ENCODE results near the gene SEMA6A.

SEMA6A gene

DNA sequence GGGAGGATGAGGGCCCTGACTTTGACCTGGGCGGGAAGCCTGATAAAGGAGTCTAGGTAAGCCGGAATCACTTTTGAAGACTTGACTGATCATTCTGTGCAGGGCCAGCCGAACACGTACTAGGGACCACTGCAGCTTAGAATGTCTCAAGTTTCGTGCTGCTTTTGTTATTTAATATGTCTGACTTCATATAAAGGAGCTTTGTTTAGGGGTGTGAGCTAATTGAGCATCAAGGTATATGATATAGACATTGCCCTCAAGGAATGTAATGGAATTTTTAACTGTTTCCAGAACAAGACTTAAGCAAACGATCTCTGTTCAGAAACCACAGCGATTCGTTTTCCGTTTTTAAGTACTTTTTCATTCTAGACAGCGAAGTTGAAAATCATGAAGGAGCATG is 173.0 kb downstream of the SEMA6A start:
- TF ChIP-seq, protein P1, sequence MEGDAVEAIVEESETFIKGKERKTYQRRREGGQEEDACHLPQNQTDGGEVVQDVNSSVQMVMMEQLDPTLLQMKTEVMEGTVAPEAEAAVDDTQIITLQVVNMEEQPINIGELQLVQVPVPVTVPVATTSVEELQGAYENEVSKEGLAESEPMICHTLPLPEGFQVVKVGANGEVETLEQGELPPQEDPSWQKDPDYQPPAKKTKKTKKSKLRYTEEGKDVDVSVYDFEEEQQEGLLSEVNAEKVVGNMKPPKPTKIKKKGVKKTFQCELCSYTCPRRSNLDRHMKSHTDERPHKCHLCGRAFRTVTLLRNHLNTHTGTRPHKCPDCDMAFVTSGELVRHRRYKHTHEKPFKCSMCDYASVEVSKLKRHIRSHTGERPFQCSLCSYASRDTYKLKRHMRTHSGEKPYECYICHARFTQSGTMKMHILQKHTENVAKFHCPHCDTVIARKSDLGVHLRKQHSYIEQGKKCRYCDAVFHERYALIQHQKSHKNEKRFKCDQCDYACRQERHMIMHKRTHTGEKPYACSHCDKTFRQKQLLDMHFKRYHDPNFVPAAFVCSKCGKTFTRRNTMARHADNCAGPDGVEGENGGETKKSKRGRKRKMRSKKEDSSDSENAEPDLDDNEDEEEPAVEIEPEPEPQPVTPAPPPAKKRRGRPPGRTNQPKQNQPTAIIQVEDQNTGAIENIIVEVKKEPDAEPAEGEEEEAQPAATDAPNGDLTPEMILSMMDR (IDR thresholded peaks at IDR 0.05; ENCODE audit: low read depth, low read length, missing control alignments) = no peak

DNA sequence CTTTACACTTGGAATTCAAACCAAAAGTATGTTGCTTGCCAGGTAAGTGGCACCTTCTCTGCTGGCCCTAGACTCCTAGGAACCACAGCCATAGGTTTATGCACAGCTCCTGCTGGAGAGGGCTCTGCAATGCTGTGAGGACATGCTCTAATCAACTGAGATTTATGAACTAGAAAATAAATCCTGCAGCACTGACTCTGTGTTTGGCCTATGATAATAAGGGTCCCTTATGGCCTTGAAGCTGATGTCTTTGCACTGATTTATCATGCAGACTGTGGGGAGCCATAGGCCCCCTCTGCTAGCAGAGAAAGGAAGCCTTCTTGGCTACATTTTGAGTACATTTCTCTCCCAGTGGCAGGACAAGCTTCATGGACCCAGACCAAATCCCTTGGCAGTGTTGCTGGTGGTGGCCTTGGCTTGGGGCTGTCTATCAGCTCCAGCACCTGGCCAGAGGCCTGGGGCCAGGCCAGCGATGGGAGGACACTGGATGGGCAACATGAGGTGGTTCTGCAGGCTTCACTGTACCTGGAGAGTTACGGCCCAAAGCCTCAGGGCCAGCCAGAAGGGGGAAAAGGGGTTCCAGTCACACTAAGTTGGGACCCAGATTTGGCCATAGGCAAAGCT is 178.0 kb downstream of the SEMA6A start:
- H3K4me3 ChIP-seq (ENCODE audit: low read depth, low read length) = no peak overlapping the region
- TF ChIP-seq, protein P1 (IDR thresholded peaks at IDR 0.05; ENCODE audit: low read depth, low read length, missing control alignments) = no peak
- in situ Hi-C loops (cut with HindIII; ENCODE audit: low sequenced_read_pairs) = no loop called here
- DNase-seq (ENCODE audit: low read depth) = no peak

More for the DNA sequence above, 173.0 kb downstream of the SEMA6A start:
- no peak for DNase-seq (ENCODE audit: low read depth)
- in situ Hi-C loops (cut with HindIII; ENCODE audit: low sequenced_read_pairs) = no loop called here
- H3K4me3 ChIP-seq (ENCODE audit: low read depth, low read length) = no peak overlapping the region

DNA sequence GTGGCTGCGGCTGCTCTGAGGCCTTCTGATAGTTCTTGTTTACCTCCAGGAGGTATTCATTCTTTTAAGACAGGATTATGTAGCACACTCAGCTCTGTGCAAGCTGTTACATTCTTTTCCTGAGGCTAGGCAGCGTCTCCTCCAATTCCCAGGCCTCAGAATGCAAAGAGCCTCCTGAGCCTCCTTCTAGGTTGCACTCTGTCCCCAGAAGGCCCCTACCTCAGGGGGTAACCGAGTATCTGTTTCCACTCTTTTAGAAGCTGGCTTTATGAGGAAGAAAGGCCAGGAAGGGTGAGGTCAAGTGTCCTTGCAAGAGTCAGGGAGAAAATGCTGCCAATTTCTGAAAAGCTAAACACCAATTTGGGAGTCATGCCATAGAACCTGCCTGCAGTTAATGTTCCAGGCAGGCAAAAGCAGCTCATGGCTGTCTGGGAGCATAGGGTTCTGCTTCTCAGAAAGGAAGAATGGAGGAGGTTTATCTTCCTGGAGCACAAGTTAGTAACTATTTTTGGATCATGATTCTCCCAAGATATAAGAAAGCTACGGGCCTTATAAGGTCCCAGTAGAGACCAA is 178.9 kb downstream of the SEMA6A start:
- in situ Hi-C loops (cut with HindIII; ENCODE audit: low sequenced_read_pairs) = no loop called here
- H3K4me3 ChIP-seq (ENCODE audit: low read depth, low read length) = no peak overlapping the region
- TF ChIP-seq, protein P1 (IDR thresholded peaks at IDR 0.05; ENCODE audit: low read depth, low read length, missing control alignments) = no peak
- DNase-seq (ENCODE audit: low read depth) = no peak

DNA sequence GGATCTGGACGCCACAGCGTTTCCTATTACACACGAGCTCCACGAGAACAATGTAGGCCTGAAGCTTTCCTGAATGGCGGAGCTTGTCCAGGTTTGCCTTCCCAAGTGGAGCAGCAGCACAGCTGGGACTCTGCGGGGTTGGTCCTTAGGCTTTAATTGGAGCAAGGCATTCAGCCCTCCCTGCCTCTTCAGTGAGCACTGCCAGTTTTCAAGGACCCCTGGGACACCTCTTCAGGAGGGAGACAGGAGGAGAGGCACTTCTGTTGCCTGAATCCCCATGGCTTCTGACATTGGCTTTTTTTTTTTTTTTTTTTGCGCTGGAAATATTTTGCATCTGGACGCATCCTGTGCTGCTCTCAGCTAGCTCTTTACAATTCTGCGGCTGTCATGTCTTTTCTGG is 179.4 kb downstream of the SEMA6A start:
- no peak overlapping the region for H3K4me3 ChIP-seq (ENCODE audit: low read depth, low read length)
- DNase-seq (ENCODE audit: low read depth) = no peak
- TF ChIP-seq, protein P1 (IDR thresholded peaks at IDR 0.05; ENCODE audit: low read depth, low read length, missing control alignments) = no peak
- in situ Hi-C loops (cut with HindIII; ENCODE audit: low sequenced_read_pairs) = no loop called here

DNA sequence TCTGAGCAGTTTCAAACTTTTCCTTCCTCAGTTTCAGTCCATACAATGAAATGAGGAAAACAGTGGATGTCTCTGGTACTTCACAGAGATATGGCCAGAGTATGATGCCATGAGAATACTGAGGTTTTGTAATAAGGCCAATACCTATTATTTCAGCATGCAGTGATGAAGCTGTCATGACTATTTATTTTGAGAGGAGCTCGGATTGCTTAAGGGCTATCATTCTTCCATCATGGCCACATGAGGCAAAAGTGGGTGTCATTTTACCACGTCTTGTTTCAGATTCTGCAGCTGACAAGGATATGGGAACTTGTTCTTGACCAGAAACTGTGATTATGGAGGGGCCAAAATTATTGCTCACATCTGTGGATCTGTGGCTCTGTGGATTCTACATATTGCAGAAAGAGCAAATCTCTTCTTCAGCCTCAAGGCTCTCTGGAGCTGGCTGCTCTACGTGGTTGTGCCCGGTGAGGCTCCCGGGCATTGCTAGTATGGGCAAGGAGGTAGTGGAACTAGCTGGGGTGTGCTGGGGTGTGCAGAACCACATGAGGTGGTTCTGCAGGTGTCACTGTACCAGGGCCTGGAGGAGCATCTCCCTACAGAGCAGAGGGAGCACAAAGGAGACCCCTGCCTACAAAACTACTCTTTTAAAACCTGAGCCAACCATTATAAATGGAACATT is 180.3 kb downstream of the SEMA6A start:
- H3K4me3 ChIP-seq (ENCODE audit: low read depth, low read length) = no peak overlapping the region
- in situ Hi-C loops (cut with HindIII; ENCODE audit: low sequenced_read_pairs) = no loop called here
- no peak for DNase-seq (ENCODE audit: low read depth)
- TF ChIP-seq, protein P1 (IDR thresholded peaks at IDR 0.05; ENCODE audit: low read depth, low read length, missing control alignments) = no peak

Data from astrocyte of the cerebellum (primary cell).